Activated CD4-positive, alpha-beta T cell treated with anti-CD3 and anti-CD28 coated beads, Interleukin-10, Interleukin-2, amounts not matched to agents 100 ng/mL and 50 ng/mL, durations not matched to agents 16 hours and 8 hours (primary cell): ENCODE measurements around the gene SCTR.

ENCODE experiments used
- DNase-seq: peaks from one replicate; pipeline ENCODE4 v3.0.0-alpha.2; 2020

The SCTR gene

DNA sequence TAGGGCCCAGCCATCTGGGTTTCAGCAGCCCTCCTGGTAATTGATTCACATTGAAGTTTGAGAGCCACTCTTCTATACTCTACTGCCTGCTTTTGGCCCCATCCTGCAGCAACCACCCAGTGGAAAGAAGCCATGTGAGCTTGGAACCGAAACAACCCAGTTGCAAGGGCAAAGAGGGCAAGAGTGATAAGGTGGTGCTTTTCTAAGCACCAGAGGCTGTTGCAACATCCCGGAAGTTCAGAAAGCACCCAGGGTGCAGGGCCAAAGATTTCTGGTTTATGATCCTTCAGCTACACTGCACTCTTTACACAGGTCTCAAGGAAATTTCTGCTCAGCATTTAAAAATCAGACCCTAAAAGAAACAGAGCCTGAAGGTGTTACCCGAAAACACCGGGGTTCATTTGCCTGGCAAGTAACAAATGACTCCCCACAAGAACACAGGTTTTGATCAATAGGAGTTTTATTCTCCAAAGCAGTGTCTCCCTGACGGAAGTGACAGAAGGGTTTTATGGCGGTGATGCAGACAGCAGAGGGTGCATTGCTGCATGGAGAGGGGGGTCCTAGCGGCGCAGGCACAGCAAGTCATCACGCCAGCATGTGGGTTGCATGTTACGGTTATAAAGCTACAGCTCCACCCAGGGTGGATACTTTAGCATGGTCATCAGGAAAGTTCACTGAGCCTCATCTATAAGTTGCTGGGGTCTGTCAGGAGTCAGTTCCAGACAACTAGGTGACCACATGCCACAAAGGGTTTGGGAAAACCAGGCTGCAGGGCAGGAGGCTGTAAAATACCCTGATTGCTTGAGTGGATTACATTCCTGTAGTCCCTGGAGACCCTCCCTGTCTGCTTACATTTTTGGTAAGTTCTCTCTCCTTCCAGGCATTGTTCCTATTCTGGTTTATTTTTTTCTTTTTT lies 121.4 kb downstream of the SCTR start:
- DNase-seq: no peak

DNA sequence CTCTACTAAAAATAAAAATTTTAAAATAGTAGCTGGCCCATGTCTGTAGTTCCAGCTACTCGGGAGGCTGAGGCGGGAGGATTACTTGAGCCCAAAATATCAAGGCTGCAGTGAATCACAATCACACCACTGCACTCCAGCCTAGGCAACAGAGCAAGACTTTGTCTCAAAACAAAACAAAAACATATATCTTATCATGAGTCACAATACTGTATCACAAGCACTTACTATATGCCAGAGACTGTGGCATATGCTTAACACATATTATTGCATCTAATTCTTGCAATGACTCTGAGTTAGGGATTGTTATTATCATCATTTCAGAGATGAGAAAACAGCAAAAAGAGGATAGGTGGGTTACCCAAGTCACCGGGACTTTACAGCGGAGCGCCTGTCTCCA lies 122.2 kb downstream of the SCTR start:
- no peak for DNase-seq

- DNase-seq: no peak
These were observed 127.1 kb downstream of the SCTR start for GRCh38 chr2:119397196-119397595.

- DNase-seq: no peak
These were observed 130.1 kb downstream of the SCTR start for GRCh38 chr2:119393971-119394748.
